IMR-90 (cell line): ENCODE data around the gene MAPK1. TPM values are rescaled to one million over a fixed set of nuclear protein-coding genes. Genes with fewer than 3 reads are reported as not detected.

Experiments
- ATAC-seq: fragments of 200-7000 bp; cut with Tn5 transposase; 2 replicates; pipeline ENCODE4 v1.9.1; 2020; ENCODE audit warnings: low read depth, mild to moderate bottlenecking, moderate library complexity
- BruUV-seq: library from RNA; stranded (reverse); fragments of 400-500 nt; replicated peaks from 2 replicates; lab custom pipeline; 2021; lab: Mats Ljungman, UMichigan
- CTCF ChIA-PET: fragments of 300-600 bp; formaldehyde crosslinking; extraction: SDS; loops from one replicate; lab custom pipeline; 2021; ENCODE audit warnings: antibody characterized with exemption; lab: Yijun Ruan, JAX
- POLR2A ChIA-PET: fragments of 300-600 bp; sonication (Branson Sonifier 250); formaldehyde crosslinking; loops from one replicate; lab custom pipeline; 2022; ENCODE audit warnings: antibody characterized with exemption; ENCODE audit not compliant: unreplicated experiment; lab: Charles Lee
- DNase-seq: peaks from one replicate; pipeline ENCODE4 v3.0.0; 2013
- H2AFZ ChIP-seq: replicated peaks from 2 replicates; pipeline ENCODE3; 2013; ENCODE audit warnings: low read length, mild to moderate bottlenecking; ENCODE audit not compliant: poor library complexity
- H2AK5ac ChIP-seq: 2 replicates; pipeline ENCODE4 v1.6.1; 2013; ENCODE audit warnings: low read depth, low read length, inconsistent platforms
- H2AK9ac ChIP-seq: replicated peaks from 2 replicates; pipeline ENCODE3; 2013; ENCODE audit warnings: mild to moderate bottlenecking, low read depth, low read length, moderate library complexity; ENCODE audit not compliant: poor library complexity
- H2BK120ac ChIP-seq: 2 replicates; pipeline ENCODE4 v1.6.1; 2013; ENCODE audit warnings: low read depth, low read length, inconsistent platforms
- H2BK15ac ChIP-seq: 3 replicates; pipeline ENCODE4 v1.6.1; 2013; ENCODE audit warnings: low read depth, low read length, inconsistent platforms
- H2BK20ac ChIP-seq: 2 replicates; pipeline ENCODE4 v1.6.1; 2013; ENCODE audit warnings: low read depth, mild to moderate bottlenecking, inconsistent platforms, low read length, moderate library complexity
- H2BK5ac ChIP-seq: 2 replicates; pipeline ENCODE4 v1.6.1; 2013; ENCODE audit warnings: mild to moderate bottlenecking, low read depth, low read length, inconsistent platforms; ENCODE audit not compliant: poor library complexity, severe bottlenecking
- H3K14ac ChIP-seq: replicated peaks from 2 replicates; pipeline ENCODE4 v1.6.1; 2013; ENCODE audit warnings: low read depth, low read length, inconsistent platforms
- H3K18ac ChIP-seq: 2 replicates; pipeline ENCODE4 v1.6.1; 2013; ENCODE audit warnings: low read depth, low read length, control low read depth
- H3K23ac ChIP-seq: 2 replicates; pipeline ENCODE4 v1.6.1; 2013; ENCODE audit warnings: low read depth, low read length, inconsistent platforms
- H3K27ac ChIP-seq: 2 replicates; pipeline ENCODE4 v1.5.1; 2013; ENCODE audit warnings: mild to moderate bottlenecking, control low read depth, low read length; ENCODE audit not compliant: insufficient read depth
- H3K27me3 ChIP-seq: 2 replicates; pipeline ENCODE4 v1.6.1; 2013; ENCODE audit warnings: low read length; ENCODE audit not compliant: control insufficient read depth, insufficient read depth
- H3K36me3 ChIP-seq: 2 replicates; pipeline ENCODE4 v1.6.1; 2013; ENCODE audit warnings: low read length, mixed read lengths; ENCODE audit not compliant: control insufficient read depth, insufficient read depth
- H3K4ac ChIP-seq: 2 replicates; pipeline ENCODE4 v1.6.1; 2013; ENCODE audit warnings: low read depth, low read length, inconsistent platforms
- H3K4me1 ChIP-seq: 2 replicates; pipeline ENCODE4 v1.6.1; 2013; ENCODE audit warnings: low read length, mixed read lengths; ENCODE audit not compliant: control insufficient read depth, insufficient read depth
- H3K4me2 ChIP-seq: 2 replicates; pipeline ENCODE4 v1.6.1; 2013; ENCODE audit warnings: low read depth, mild to moderate bottlenecking, control low read depth, low read length, moderate library complexity
- H3K4me3 ChIP-seq: 2 replicates; pipeline ENCODE4 v1.5.1; 2013; ENCODE audit warnings: low read depth, mild to moderate bottlenecking, control low read depth, low read length, moderate library complexity; ENCODE audit not compliant: insufficient read depth
- H3K56ac ChIP-seq: 2 replicates; pipeline ENCODE4 v1.6.1; 2013; ENCODE audit warnings: low read length, inconsistent platforms; ENCODE audit not compliant: insufficient read depth; ENCODE audit errors: extremely low read depth
- H3K79me1 ChIP-seq, 2 experiments: 2 replicates each; pipeline ENCODE4 v1.6.1; 2013; ENCODE audit warnings: low read length in 2 of 2, inconsistent platforms in 1 of 2, low read depth in 1 of 2
- H3K9ac ChIP-seq: 2 replicates; pipeline ENCODE4 v1.6.1; 2013; ENCODE audit warnings: low read depth, low read length, control low read depth
- H3K9me1 ChIP-seq: 2 replicates; pipeline ENCODE4 v1.6.1; 2013; ENCODE audit warnings: low read length, inconsistent platforms; ENCODE audit not compliant: insufficient read depth
- H3K9me3 ChIP-seq: 2 replicates; pipeline ENCODE4 v1.6.1; 2013; ENCODE audit warnings: low read length; ENCODE audit not compliant: control insufficient read depth, insufficient read depth
- H4K20me1 ChIP-seq: 2 replicates; pipeline ENCODE4 v1.6.1; 2013; ENCODE audit warnings: low read length, inconsistent platforms; ENCODE audit not compliant: insufficient read depth
- H4K5ac ChIP-seq: 2 replicates; pipeline ENCODE4 v1.6.1; 2013; ENCODE audit warnings: mild to moderate bottlenecking, low read depth, low read length, control low read depth
- H4K8ac ChIP-seq, 2 experiments: 2 replicates each; pipeline ENCODE4 v1.6.1; 2013; ENCODE audit warnings: low read depth in 2 of 2, low read length in 2 of 2, control low read depth in 1 of 2, inconsistent platforms in 1 of 2
- H4K91ac ChIP-seq: 2 replicates; pipeline ENCODE4 v1.6.1; 2013; ENCODE audit warnings: low read depth, low read length, inconsistent platforms; ENCODE audit not compliant: insufficient read depth
- ELK1 ChIP-seq: fragments of 150-350 bp; IDR thresholded peaks from 2 replicates; pipeline ENCODE4 v1.6.1; 2016; ENCODE audit warnings: low read depth, mild to moderate bottlenecking, low read length, moderate library complexity, borderline replicate concordance
- FOS ChIP-seq: fragments of 150-350 bp; IDR thresholded peaks from 2 replicates; pipeline ENCODE4 v1.6.1; 2016; ENCODE audit warnings: low read depth, low read length
- MXI1 ChIP-seq: IDR thresholded peaks from 2 replicates; pipeline ENCODE4 v1.6.1; 2012; ENCODE audit warnings: low read depth, mild to moderate bottlenecking, low read length, moderate library complexity, borderline replicate concordance
- RAD21 ChIP-seq: IDR thresholded peaks from 2 replicates; pipeline ENCODE4 v1.6.1; 2012; ENCODE audit warnings: low read length, improper control_type of control experiment
- RCOR1 ChIP-seq: IDR thresholded peaks from 2 replicates; pipeline ENCODE4 v1.6.1; 2012; ENCODE audit warnings: mild to moderate bottlenecking, low read length, improper control_type of control experiment; ENCODE audit not compliant: insufficient replicate concordance
- RFX5 ChIP-seq: IDR thresholded peaks from 2 replicates; pipeline ENCODE4 v1.8.0; 2012; ENCODE audit warnings: low read depth, mild to moderate bottlenecking, low read length, moderate library complexity
- WGBS, 2 experiments: methylation state at CpG; one replicate each; pipeline versions ENCODE4 v1.1.5 to v1.1.7; 2013; ENCODE audit warnings: missing lambda C conversion rate in 2 of 2; ENCODE audit not compliant: insufficient read length in 1 of 2; ENCODE audit errors: extremely low coverage in 2 of 2; 5-methylcytosine and 5-hydroxymethylcytosine counted together
- dilution Hi-C: fragments of 300-500 bp; cut with HindIII; formaldehyde crosslinking; loops from one replicate; pipeline ENCODE4 v1.14.3; 2018; ENCODE audit warnings: low sequenced_read_pairs; ENCODE audit not compliant: unreplicated experiment
- in situ Hi-C: fragments of 300-500 bp; cut with MboI; formaldehyde crosslinking; loops from 3 replicates; pipeline ENCODE4 v1.14.3; 2019; ENCODE audit warnings: low sequenced_read_pairs, inconsistent platforms, mixed read lengths
- intact Hi-C: fragments of 100-400 bp; cut with micrococcal nuclease; formaldehyde crosslinking; loops from 2 replicates; pipeline ENCODE4 v1.10.0; 2022
- polyA plus RNA-seq, 3 experiments: library from polyadenylated mRNA; depleted of rRNA; stranded (reverse); fragments of >200 nt; gene quantifications; 2 replicates each; pipeline ENCODE4 v1.2.3, GENCODE V29; 2012; ENCODE audit warnings: low replicate concordance in 1 of 3
- total RNA-seq: library from RNA; depleted of rRNA; stranded (reverse); fragments of >200 nt; gene quantifications from 2 replicates; pipeline ENCODE4 v1.2.3, GENCODE V29; 2012

MAPK1 gene
- total and polyA plus RNA-seq, 2 of the 4 experiments (the other 2 are of a cell fraction): 41.0 to 51.3 TPM

- TF ChIP-seq ELK1: no peak
These were observed 100.6 kb downstream of the MAPK1 start (continued) for GRCh38 chr22:21766691-21767462.

- no peak overlapping the region for H2AK9ac ChIP-seq
- H3K4me1 ChIP-seq: peaks cover 14% of the 10 kb centered on the region
- no peak overlapping the region for H3K9ac ChIP-seq
- H3K14ac ChIP-seq: no peak overlapping the region
- dilution Hi-C loops (no loop called here), in situ Hi-C loops (no loop called here), intact Hi-C loops (no loop called here)
- no peak overlapping the region for H3K4ac ChIP-seq
- no peak overlapping the region for H2AFZ ChIP-seq
- peaks cover 10 to 39% of the 10 kb centered on the region in 2 experiments for H3K79me1 ChIP-seq
- no peak overlapping the region for H2BK15ac ChIP-seq
- no peak overlapping the region for H3K56ac ChIP-seq
- no peak overlapping the region for H3K4me2 ChIP-seq
- H3K9me3 ChIP-seq: no peaks in the 10 kb centered on the region
- H3K27ac ChIP-seq: no peak overlapping the region
- no peaks in the 10 kb centered on the region for H3K27me3 ChIP-seq
- H2AK5ac ChIP-seq: no peak overlapping the region
- TF ChIP-seq RAD21 (no peak), MXI1 (no peak), FOS (no peak), RCOR1 (no peak), RFX5 (no peak)
- no peak overlapping the region for H3K23ac ChIP-seq
- no peak overlapping the region for H2BK5ac ChIP-seq
- no peak overlapping the region for H4K91ac ChIP-seq
- BruUV-seq: no TSS peak
- DNase-seq (no peak), ATAC-seq (no peak)
- no peak overlapping the region for H2BK20ac ChIP-seq
- H4K5ac ChIP-seq: no peak overlapping the region
- no peak overlapping the region for H3K18ac ChIP-seq
- ChIA-PET POLR2A (no interaction called here), CTCF (no interaction called here)
- no CpG with 5 or more reads among the region's 11 CpGs for WGBS, 2 experiments
- H2BK120ac ChIP-seq: no peak overlapping the region
- peaks cover 60% of the 10 kb centered on the region for H3K36me3 ChIP-seq
- no peak overlapping the region for H4K8ac ChIP-seq
- peaks cover 29% of the 10 kb centered on the region for H3K9me1 ChIP-seq
- H4K20me1 ChIP-seq: peaks cover 13% of the 10 kb centered on the region; the same call in 1 of the 2 replicates
- no peak overlapping the region for H3K4me3 ChIP-seq
These were observed 101.4 kb downstream of the MAPK1 start for GRCh38 chr22:21765909-21766529.
